ENCODE data around the gene HMGXB4.

- TF ChIP-seq FOS (IDR thresholded peaks at IDR 0.05; ENCODE audit: extremely low read depth, insufficient read length) (no peak), ZBTB26 (CRISPR knock-in tag; IDR thresholded peaks at IDR 0.05) (no peak), MAFG (tag; conservative IDR thresholded peaks at IDR 0.05) (no peak), ZBTB9 (CRISPR knock-in tag; IDR thresholded peaks at IDR 0.05) (no peak), FOXM1 (IDR thresholded peaks at IDR 0.05; ENCODE audit: low read depth) (no peak), FOXM1 (CRISPR knock-in tag; IDR thresholded peaks at IDR 0.05; ENCODE audit: low read depth) (no peak), RCOR1 (IDR thresholded peaks at IDR 0.05; ENCODE audit: borderline replicate concordance in 1 of 2, low read depth in 2 of 2, low read length in 2 of 2) (no peak), XRCC3 (IDR thresholded peaks at IDR 0.05) (no peak), CTCF (IDR thresholded peaks at IDR 0.05 in 2 of 3, conservative IDR thresholded peaks at IDR 0.05 in 1 of 3; ENCODE audit: insufficient read depth in 2 of 3, low read depth in 1 of 3, low read length in 3 of 3) (no peak), NR2F6 (CRISPR knock-in tag; IDR thresholded peaks at IDR 0.05) (no peak), ZNF318 (IDR thresholded peaks at IDR 0.05; ENCODE audit: borderline replicate concordance in 1 of 2, low read depth in 1 of 2) (no peak), ZKSCAN1 (IDR thresholded peaks at IDR 0.05; ENCODE audit: low read depth, low read length) (no peak), ZNF277 (CRISPR knock-in tag; IDR thresholded peaks at IDR 0.05; ENCODE audit: borderline replicate concordance) (no peak)
Observed at GRCh38 chr22:35307372-35307771, 50.1 kb downstream of the HMGXB4 start.
